ENCODE results near the gene CAMSAP3. TPM values are rescaled to one million over a fixed set of nuclear protein-coding genes. Genes with fewer than 3 reads are reported as not detected.
A peak's percentile ranks its signal among the peaks of the same experiment; 100 is the strongest.

CAMSAP3 gene
- total RNA-seq, 2 experiments from 2014 or later: 0.40 to 0.50 TPM

- POLR2A ChIA-PET: no interaction called here
- no peak for ATAC-seq (ENCODE audit: low read depth)
- Mint-ChIP-seq H3K4me3 (no peak overlapping the region), H3K27me3 (peaks cover 3% of the 10 kb centered on the region), H3K27ac (peak overlapping the region; percentile 30), H3K36me3 (no peaks in the 10 kb centered on the region), H3K9me3 (no peaks in the 10 kb centered on the region), H3K4me1 (peaks cover 16% of the 10 kb centered on the region)
- no peak for DNase-seq
These were observed 66.3 kb downstream of the CAMSAP3 start for GRCh38 chr19:7661744-7662538.

DNA sequence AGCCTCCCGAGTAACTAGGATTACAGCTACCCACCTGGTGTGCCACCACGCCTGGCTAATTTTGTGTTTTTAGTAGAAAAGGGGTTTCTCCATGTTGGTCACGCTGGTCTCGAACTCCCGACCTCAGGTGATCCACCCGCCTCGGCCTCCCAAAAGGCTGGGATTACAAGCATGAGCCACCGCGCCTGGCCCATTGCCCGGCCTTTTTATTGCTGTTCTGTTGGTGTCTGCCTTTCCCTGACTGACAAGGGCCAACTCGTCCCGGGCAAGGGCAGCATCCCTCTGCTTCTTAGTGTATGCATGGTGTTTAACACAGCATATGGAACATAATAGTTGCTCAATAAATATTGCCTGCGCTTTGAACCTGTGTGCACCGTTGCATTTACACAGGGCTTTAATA, 67.0 kb downstream of the CAMSAP3 start:
- no peak overlapping the region for H3K27ac Mint-ChIP-seq
- H3K9me3 Mint-ChIP-seq: no peaks in the 10 kb centered on the region
- POLR2A ChIA-PET: interaction anchor here (0.7 kb wide), 1 partner anchor 219 kb away, joined by 3 read pairs; no protein-coding TSS in a partner anchor
- H3K36me3 Mint-ChIP-seq: no peaks in the 10 kb centered on the region
- no peak overlapping the region for H3K4me3 Mint-ChIP-seq
- ATAC-seq (ENCODE audit: low read depth) (no peak), DNase-seq (no peak)
- H3K27me3 Mint-ChIP-seq: peaks cover 3% of the 10 kb centered on the region
- H3K4me1 Mint-ChIP-seq: peaks cover 9% of the 10 kb centered on the region

DNA sequence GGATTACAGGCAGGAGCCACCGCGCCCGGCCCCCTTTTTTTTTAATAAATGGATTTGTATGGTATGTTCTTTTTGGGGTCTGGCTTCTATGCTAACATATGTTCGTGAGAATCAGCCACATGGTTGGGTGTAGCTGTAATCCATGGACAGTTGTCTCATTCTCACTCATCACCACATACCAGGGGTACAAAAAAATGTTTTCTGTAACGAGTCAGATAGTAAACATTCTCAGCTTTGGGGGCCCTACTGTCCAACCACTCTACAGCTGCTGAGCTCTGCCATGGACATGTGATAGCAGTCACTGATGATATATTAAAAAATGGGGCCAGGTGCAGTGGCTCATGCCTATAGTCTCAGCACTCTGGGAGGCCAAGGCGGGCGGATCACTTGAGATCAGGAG, 68.0 kb downstream of the CAMSAP3 start:
- ATAC-seq (ENCODE audit: low read depth) (no peak), DNase-seq (no peak)
- POLR2A ChIA-PET: no interaction called here
- no peak overlapping the region for H3K4me3 Mint-ChIP-seq
- no peaks in the 10 kb centered on the region for H3K9me3 Mint-ChIP-seq
- H3K27ac Mint-ChIP-seq: no peak overlapping the region
- peaks cover 3% of the 10 kb centered on the region for H3K27me3 Mint-ChIP-seq
- H3K36me3 Mint-ChIP-seq: no peaks in the 10 kb centered on the region
- H3K4me1 Mint-ChIP-seq: peaks cover 1% of the 10 kb centered on the region

DNA sequence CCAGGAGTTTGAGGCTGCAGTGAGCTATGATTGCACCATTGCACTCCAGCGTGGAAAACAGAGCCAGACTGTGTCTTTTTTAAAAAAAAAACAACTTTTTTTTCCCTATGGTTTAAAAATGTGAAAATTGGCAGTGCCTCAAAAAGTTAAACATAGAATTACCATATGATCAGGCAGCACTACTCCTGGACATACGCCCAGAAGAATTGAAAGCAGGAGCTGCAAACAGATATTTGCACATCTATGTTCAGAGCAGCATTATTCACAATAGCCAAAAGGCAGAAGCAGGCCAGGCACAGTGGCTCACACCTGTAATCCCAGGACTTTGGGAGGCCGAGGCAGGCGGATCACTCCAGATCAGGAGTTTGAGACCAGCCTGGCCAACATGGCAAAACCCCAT, 69.4 kb downstream of the CAMSAP3 start:
- Mint-ChIP-seq H3K27me3 (peaks cover 6% of the 10 kb centered on the region), H3K4me3 (no peak overlapping the region)

More for the DNA sequence above, 69.4 kb downstream of the CAMSAP3 start:
- ATAC-seq (ENCODE audit: low read depth) (no peak), DNase-seq (no peak)
- POLR2A ChIA-PET: interaction anchor here (0.5 kb wide), 1 partner anchor 13 kb away, joined by 4 read pairs; no protein-coding TSS in a partner anchor
- H3K27ac Mint-ChIP-seq: no peak overlapping the region
- no peaks in the 10 kb centered on the region for H3K9me3 Mint-ChIP-seq
- H3K4me1 Mint-ChIP-seq: peaks cover 8% of the 10 kb centered on the region
- no peaks in the 10 kb centered on the region for H3K36me3 Mint-ChIP-seq

Small RNAs within 50 kb of the gene (microRNA-seq; reads per million reads assigned to microRNA genes)
- gene MIR6792: not detected

Other genes starting within 250 kb of the CAMSAP3 start
- gene ARHGEF18, start 246.9 kb upstream of the CAMSAP3 start, total RNA-seq: 10 to 100 TPM; 48.9 to 51.3 TPM
- 1 to 10 TPM; 1.0 to 1.3 TPM for gene PEX11G, start 106.8 kb upstream of the CAMSAP3 start, total RNA-seq
- 10 to 100 TPM; 12.6 to 13.1 TPM for gene ZNF358, start 79.8 kb upstream of the CAMSAP3 start, total RNA-seq
- 10 to 100 TPM; 17.5 to 18.2 TPM for gene MCOLN1, start 73.2 kb upstream of the CAMSAP3 start, total RNA-seq
- 100 to 1,000 TPM; 152 to 155 TPM for gene PNPLA6, start 60.1 kb upstream of the CAMSAP3 start, total RNA-seq
- gene XAB2, start 33.7 kb downstream of the CAMSAP3 start, total RNA-seq: 10 to 100 TPM; 53.5 to 58.1 TPM
- 100 to 1,000 TPM; 134 to 158 TPM for gene PET100, start 33.9 kb downstream of the CAMSAP3 start, total RNA-seq
- 1 to 10 TPM; 2.6 to 4.8 TPM for gene PCP2, start 37.9 kb downstream of the CAMSAP3 start, total RNA-seq
- gene STXBP2, start 41.2 kb downstream of the CAMSAP3 start, total RNA-seq: 100 to 1,000 TPM; 170 to 189 TPM
- gene RETN, start 73.2 kb downstream of the CAMSAP3 start, total RNA-seq: 1 to 10 TPM; 4.4 to 4.8 TPM
- gene MCEMP1, start 81.2 kb downstream of the CAMSAP3 start, total RNA-seq: not detected
- 10 to 100 TPM; 74.4 to 79.8 TPM for gene TRAPPC5, start 85.0 kb downstream of the CAMSAP3 start, total RNA-seq
- under 1 TPM; 0.19 to 0.26 TPM for gene FCER2, start 106.3 kb downstream of the CAMSAP3 start, total RNA-seq
- not detected for gene CLEC4G, start 136.2 kb downstream of the CAMSAP3 start, total RNA-seq
- under 1 TPM; 0.19 to 0.62 TPM for gene CD209, start 151.7 kb downstream of the CAMSAP3 start, total RNA-seq
- not detected for gene CLEC4M, start 167.4 kb downstream of the CAMSAP3 start, total RNA-seq
- gene EVI5L, start 234.4 kb downstream of the CAMSAP3 start, total RNA-seq: 10 to 100 TPM in 1 of 2 experiments, 1 to 10 TPM in 1; 9.6 to 10.4 TPM